Measurements from ENCODE around the gene DHRS11.

DNA sequence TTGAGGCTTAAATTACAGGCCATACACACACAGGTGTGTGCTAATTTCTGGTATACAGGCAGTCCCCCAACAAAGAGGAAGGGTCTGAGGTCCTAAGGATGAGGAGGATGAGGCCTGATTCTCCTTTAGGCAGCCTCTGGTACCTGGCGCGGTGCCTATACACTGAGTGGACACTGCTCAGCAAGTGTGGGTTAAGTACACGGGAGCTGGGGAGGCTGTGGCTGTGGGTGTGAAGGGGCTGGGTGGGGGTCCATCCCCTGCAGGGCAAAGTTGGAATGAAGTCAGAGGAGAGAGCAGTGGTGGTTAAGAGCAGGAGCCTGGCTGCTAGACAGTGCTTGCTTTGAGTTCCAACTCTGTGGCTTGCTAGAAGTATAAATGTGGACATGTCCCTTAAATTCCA, 20.6 kb downstream of the DHRS11 start:
- TF ChIP-seq, protein P1, sequence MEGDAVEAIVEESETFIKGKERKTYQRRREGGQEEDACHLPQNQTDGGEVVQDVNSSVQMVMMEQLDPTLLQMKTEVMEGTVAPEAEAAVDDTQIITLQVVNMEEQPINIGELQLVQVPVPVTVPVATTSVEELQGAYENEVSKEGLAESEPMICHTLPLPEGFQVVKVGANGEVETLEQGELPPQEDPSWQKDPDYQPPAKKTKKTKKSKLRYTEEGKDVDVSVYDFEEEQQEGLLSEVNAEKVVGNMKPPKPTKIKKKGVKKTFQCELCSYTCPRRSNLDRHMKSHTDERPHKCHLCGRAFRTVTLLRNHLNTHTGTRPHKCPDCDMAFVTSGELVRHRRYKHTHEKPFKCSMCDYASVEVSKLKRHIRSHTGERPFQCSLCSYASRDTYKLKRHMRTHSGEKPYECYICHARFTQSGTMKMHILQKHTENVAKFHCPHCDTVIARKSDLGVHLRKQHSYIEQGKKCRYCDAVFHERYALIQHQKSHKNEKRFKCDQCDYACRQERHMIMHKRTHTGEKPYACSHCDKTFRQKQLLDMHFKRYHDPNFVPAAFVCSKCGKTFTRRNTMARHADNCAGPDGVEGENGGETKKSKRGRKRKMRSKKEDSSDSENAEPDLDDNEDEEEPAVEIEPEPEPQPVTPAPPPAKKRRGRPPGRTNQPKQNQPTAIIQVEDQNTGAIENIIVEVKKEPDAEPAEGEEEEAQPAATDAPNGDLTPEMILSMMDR (conservative IDR thresholded peaks at IDR 0.05; ENCODE audit: low read depth, low read length): no peak
- TF ChIP-seq RAD21 (IDR thresholded peaks at IDR 0.05; ENCODE audit: low read length) (no peak), SMC3 (IDR thresholded peaks at IDR 0.05; ENCODE audit: low read depth, low read length) (no peak), POLR2A (IDR thresholded peaks at IDR 0.05; ENCODE audit: low read depth, low read length) (no peak), ELK1 (IDR thresholded peaks at IDR 0.05; ENCODE audit: borderline replicate concordance, low read depth, low read length) (no peak), FOS (IDR thresholded peaks at IDR 0.05; ENCODE audit: low read depth, low read length) (no peak), RFX5 (IDR thresholded peaks at IDR 0.05; ENCODE audit: low read depth, low read length) (no peak), MAZ (IDR thresholded peaks at IDR 0.05; ENCODE audit: borderline replicate concordance, low read depth, low read length) (no peak), MXI1 (IDR thresholded peaks at IDR 0.05; ENCODE audit: borderline replicate concordance, low read depth, low read length) (no peak), MAFK (IDR thresholded peaks at IDR 0.05; ENCODE audit: low read depth, low read length) (no peak), CEBPB (IDR thresholded peaks at IDR 0.05; ENCODE audit: low read depth, low read length) (no peak), RCOR1 (IDR thresholded peaks at IDR 0.05; ENCODE audit: insufficient replicate concordance, low read length) (no peak)
- TF ChIP-seq, protein P2, sequence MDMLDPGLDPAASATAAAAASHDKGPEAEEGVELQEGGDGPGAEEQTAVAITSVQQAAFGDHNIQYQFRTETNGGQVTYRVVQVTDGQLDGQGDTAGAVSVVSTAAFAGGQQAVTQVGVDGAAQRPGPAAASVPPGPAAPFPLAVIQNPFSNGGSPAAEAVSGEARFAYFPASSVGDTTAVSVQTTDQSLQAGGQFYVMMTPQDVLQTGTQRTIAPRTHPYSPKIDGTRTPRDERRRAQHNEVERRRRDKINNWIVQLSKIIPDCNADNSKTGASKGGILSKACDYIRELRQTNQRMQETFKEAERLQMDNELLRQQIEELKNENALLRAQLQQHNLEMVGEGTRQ (IDR thresholded peaks at IDR 0.05; ENCODE audit: low read depth, low read length): no peak
